Activated CD8-positive, alpha-beta memory T cell treated with anti-CD3 and anti-CD28 coated beads for 4 hours (primary cell): ENCODE measurements around the gene TNIP2.
"Not testable (repeated sequence)": the region's sequence is repeated elsewhere in the genome, so short reads cannot be mapped to it uniquely, and the experiment has no call there.

ENCODE experiments used
- DNase-seq, 2 donors: peaks; one replicate each; pipeline ENCODE4 v3.0.0-alpha.2; 2020; ENCODE audit warnings: low read depth in 2 of 2

Gene TNIP2

GRCh38 chr4:2768124-2768523, 12.0 kb upstream of the TNIP2 start:
- DNase-seq = no peak

DNA sequence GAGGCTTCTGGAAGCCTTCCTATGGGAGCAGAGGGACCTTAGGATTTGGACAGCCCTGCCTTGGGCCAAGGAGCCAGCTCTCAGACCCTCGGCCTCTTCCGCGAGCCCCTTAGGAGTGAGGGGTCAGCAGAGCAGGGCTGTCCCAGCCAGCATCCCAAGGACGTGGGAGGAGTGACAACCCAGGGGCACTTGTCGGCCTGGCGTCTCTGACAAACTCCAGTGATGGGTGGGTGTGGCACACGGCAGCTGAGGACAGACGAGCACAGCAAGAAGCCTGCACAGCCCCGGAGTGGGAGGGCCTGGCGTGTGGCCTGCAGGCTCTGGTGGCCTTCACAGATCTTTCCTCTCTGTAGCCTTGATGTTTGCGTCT, 11.6 kb upstream of the TNIP2 start:
- DNase-seq = no peak

GRCh38 chr4:2767046-2767704, 11.0 kb upstream of the TNIP2 start:
- DNase-seq = no peak

DNA sequence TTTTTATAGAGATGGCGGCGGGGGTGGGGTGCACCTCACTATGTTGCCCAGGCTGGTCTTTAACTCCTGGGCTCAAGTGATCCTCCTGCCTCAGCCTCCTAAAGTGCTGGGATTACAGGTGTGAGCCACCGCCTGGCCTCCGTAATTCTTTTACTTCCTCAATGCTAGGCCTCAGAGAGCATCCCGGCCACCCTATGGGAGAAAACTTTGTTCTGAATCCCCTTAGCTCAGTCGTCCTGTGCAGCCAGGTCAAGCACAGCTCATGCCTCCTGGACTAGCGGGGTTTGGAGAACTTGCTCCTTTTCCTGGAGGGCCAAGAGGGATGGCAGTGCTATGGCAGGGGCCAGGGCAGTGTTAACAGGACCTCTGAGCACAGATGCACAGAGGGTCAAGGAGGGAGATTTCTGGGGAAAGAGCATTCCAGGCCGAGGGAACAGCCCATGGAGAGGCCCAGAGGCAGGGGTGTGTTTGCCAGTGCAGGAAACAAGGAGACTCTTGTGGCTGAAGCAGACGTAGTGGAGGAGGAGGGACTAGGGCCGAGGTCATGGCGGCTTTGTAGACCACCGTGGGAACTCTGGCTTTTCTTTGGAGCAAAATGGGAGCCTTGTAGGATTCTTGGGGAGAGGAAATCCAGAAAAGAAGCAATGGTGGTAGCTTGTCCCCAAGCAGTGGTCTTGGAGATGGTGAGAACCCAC, 9.8 kb upstream of the TNIP2 start:
- DNase-seq = no peak

DNA sequence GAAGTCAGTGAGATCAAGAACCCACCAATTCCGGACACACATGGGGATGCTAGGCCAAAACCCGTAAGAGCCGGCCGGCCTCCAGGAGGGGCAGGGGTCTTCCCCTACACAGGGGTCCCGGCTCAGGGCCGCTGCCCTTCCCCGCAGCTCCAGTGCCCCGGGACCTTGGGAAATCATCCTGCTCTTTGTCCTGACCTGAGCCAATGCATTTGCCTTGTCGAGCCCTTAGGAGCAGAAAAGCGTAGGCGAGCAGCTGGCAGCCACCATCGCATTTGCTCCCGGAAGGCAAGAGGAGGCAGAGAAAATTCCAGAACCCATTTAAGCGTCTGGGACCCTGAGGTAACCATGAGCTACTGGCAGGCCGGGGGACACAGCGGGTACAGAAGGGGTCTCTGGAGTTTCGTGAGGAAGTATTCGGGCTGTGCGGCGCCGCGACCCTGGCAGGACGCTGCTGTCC, 7.4 kb upstream of the TNIP2 start:
- no peak for DNase-seq

- DNase-seq = not testable (repeated sequence)
These were observed 6.6 kb upstream of the TNIP2 start for GRCh38 chr4:2762486-2763370.

DNA sequence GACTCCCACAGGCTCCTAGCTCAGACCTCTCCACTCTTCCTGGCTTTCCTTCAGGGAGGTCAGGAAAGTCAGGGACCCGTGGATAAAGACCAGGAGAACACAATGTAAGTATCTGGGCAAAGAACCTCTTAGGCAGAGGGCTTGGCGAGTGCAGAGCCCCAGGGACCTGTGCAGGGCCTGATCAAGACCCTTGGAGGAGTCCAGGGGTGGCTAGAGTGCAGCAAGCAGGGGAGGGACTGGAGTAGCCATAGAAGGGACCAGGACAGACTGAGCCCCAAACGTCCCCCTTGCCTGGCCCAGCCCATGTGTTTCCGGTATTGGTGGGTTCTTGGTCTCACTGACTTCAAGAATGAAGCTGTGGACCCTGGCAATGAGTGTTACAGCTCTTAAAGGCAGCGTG, 5.9 kb upstream of the TNIP2 start:
- no peak for DNase-seq

DNA sequence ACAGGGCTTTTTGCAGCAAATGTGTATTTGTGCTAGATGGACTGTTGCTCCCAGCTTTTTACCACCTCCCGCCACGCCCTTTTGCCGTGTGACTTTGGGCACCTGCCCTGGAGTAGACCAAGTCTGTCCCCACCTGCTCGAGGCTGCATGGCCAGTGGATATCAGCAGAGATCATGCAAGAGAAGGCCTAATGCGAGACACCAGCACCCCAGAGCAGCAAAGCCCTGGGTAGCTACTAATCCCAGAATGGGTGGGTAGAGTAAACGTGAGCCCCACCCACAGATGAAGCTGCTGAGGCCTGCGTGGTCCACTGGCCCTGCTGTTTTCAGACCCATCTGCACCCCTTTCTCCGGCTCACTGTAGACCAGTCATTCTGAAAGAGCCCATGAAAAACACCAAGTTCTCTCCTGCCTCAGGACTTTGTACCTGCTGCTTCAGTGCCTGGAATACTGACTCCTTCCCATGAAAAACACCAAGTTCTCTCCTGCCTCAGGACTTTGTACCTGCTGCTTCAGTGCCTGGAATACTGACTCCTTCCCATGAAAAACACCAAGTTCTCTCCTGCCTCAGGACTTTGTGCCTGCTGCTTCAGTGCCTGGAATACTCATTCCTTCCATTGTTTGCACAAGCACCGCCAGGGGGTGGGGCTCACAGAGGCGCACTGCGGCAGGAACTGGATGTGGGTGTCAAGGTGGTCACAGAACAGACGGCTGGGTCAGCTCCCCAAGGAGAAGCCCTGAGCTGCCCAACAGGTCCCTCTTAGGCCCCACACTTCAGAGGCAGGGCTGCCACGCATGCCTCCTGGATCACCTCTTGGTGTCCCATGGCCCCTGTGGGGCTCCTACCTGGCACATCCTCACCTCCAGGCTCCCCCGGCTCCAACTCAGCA, 5.1 kb upstream of the TNIP2 start:
- DNase-seq = no peak

DNA sequence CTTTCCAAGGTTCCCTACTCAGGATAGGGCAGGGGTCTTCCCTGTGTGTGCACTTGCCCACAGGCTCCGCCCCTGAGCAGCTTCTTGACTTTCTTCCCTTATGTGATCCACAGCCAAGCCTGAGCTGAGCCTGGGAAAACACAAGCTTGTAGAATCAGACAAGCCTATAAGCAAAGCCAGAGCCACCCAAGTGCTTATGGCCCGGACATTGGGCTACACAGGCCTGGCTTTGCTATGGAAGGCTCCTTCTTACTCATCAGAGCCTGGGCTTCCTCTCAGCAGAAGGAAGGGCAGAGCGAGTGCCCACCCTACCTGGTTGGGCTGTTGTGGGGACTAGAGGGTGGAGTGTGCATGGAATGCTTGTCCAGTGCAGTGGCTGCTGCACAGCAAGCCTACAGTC, 1.3 kb upstream of the TNIP2 start:
- no peak for DNase-seq

DNA sequence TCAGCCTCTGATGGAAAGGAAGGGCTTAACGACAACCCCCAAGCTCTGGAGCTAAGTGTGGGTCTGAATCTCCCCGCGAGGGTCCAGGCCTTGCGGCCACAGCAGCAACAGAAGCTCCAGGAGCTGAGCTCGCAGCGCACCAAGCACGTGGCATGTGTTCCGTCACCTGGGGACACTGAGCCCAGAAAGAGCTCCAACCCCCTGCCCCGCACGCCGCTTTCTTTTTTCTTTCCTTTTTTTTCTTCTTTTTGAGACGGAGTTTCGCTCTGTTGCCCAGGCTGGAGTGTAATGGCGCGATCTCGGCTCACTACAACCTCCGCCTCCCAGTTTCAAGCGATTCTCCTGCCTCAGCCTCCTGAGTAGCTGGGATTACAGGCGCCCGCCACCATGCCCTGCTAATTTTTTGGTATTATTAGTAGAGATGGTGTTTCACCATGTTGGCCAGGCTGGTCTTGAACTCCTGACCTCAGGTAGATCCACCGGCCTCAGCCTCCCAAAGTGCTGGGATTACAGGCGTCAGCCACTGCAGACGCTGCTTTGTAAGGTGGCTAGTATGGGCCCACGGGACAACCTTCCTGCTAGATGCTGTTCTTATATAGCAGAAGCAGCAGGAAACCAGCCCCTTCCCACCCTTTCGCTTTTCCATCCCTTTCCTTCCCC, 685 bp upstream of the TNIP2 start:
- no peak for DNase-seq

GRCh38 chr4:2754848-2755819, 1.0 kb downstream of the TNIP2 start:
- DNase-seq = no peak

DNA sequence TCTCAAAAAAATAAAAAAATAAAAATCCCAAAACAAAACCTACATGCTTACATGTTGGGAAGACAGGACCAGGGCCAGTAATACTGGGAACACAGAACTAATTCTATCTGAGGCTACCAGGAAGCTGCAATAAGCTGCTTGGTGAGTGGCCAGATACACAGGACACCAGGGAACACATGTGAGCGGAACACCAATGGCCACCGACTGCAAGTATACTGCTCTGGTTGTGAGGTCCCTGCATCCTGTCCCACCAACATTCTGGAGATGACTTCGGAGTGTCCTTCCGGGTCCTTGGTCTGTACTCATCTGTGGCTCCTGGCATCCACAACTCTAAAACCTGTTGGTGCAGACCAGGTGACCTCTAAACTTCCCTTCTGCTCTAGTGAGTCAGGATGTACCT, 2.7 kb downstream of the TNIP2 start:
- no peak for DNase-seq

DNA sequence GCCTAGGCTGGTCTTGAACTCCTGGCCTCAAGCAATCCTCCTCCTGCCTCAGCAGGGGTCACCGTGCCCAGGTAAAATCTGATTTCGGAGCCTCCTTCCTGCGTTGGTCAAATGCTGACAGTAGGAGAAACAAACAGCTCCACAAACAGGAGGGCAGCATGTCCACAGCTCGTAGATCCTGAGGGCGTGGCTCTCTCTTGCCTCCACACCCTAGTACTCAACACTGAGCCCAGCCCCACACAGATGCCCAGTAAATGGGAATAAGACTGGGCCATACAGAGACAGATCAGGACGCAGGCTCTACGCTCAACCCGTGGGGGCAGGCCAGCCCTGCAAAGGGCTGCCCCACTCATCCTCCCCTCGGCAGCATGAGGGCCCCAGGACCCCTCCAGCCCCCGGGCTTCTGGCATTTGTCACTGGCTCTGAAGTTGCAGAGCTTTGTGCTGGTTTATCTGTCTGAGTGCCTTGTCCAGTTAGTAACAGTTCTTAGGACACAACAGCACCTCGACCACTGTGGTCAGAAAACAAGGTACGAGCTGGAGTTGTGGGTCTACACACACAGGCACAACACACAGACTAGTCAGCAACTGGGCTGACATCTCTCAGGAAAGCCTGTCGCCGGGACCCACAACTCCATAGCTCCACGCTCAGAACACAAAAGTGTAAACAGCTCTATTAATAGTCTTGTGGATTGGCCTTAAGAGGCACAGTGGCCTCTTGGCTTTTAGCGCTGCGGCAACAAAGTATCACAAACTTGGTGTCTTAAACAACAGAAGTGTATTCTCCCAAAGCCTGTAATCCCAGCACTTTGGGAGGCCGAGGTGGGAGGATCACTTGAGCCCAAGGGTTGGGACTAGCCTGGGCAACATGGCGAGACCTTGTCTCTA, 5.2 kb downstream of the TNIP2 start:
- no peak for DNase-seq

DNA sequence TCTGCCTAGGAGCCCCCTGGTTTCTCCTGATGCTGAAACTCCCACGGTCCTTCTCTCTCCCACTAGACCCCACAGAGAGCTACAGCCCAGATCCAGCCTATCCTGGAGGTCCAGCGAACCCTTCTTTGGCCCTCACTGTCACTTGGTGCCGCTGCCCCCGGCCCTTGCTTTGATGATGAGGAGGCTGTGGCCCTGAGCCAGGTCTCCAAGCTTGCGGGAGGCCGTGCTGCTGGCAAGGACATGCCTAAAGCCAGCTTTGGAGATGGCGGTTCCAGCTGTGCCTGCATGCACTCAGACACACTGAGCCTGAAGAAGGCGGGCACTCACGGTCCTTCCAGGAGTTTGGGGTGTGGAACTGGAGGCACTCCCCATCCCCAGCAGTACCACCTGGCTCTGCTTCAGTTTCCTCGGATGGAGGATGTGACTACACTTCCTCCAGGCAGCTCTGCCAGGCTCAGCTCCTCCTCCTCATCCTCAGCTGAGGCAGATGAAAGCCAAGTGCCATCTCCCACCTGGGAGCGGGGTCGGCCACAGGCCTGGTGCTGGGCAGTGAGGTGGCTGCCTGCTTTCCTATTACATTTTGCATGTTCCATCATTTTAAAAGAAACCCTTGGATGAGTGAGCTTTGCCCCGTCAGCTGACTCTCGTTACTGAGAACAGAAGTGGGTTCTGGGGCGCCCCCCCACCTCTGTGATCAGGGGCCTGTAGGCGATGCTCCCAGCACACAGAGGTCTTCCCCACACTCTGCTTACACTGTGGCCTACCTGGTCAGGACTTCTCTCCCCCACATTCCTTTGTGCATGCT, 9.0 kb downstream of the TNIP2 start:
- no peak for DNase-seq

DNA sequence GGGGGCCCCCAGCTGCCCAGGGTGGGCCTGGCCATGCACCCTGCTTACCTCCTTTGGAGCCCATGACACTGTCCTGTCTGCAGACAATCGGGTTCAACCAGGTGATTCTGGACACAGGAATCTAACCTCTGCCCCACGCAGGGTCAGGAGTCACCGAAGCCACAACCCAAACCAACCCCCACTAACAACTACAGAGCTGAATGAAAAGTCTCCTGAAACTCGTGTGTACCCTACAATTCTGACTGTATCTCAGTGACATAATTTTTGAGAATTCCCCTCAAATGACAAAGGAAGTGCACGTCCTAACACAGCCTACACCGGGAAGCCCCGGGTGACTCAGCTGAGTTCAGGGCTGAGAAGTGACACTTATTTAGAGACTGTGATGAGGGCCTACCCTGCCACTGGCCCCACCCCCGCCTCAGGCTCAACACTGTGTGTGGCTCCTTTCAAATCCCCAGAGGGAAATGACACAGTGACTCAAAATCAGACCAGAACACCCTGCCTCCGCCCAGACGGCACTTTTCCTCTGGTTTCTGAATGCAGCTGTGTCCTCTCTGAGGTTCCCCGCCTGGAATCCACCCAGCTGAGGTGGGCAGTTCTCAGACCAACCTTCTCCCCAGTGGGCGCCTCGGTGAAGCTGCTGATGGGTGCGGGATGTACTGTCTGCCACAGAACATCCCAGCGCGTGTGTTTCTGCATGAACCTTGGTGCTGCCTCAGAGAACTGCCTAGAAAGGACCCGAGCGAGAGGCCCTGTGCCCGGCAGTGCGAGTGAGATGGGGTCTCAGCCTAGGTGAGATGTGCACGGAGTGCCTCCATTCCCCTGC, 9.9 kb downstream of the TNIP2 start:
- peak; percentile 76 to 86 for DNase-seq

- DNase-seq = no peak
These were observed 10.6 kb downstream of the TNIP2 start for GRCh38 chr4:2745516-2745915.
